BLaER1 (cell line): ENCODE results near the gene TARS3.
"Not testable (repeated sequence)": the region's sequence is repeated elsewhere in the genome, so short reads cannot be mapped to it uniquely, and the experiment has no call there.

ENCODE experiments used
- H3K27ac ChIP-seq: shearing (Covaris generic); formaldehyde crosslinking; 2 replicates; pipeline ENCODE4 v1.8.1; 2022
- H3K27me3 ChIP-seq: shearing (Covaris generic); formaldehyde crosslinking; 2 replicates; pipeline ENCODE4 v1.8.1; 2022
- H3K36me3 ChIP-seq: shearing (Covaris generic); formaldehyde crosslinking; 2 replicates; pipeline ENCODE4 v1.8.1; 2022
- H3K4me1 ChIP-seq: shearing (Covaris generic); formaldehyde crosslinking; 2 replicates; pipeline ENCODE4 v1.8.1; 2022
- H3K4me2 ChIP-seq: shearing (Covaris generic); formaldehyde crosslinking; 2 replicates; pipeline ENCODE4 v1.8.1; 2022
- H3K4me3 ChIP-seq: shearing (Covaris generic); formaldehyde crosslinking; 2 replicates; pipeline ENCODE4 v1.8.1; 2022
- H3K9ac ChIP-seq: shearing (Covaris generic); formaldehyde crosslinking; 2 replicates; pipeline ENCODE4 v1.8.1; 2022
- H3K9me3 ChIP-seq: shearing (Covaris generic); formaldehyde crosslinking; 2 replicates; pipeline ENCODE4 v1.8.1; 2022
- H4K20me1 ChIP-seq: shearing (Covaris generic); formaldehyde crosslinking; 2 replicates; pipeline ENCODE4 v1.8.1; 2022
- Cebpa-rat ChIP-seq: shearing (Covaris generic); IDR thresholded peaks from 2 replicates; pipeline ENCODE4 v1.8.1; 2022

Gene TARS3

GRCh38 chr15:101723874-101724674 is at the start of gene TARS3:
Gene TARS3, minus strand, starts transcription at chr15:101724473. Its CDS starts 86 bp downstream, at chr15:101724387.
- Histone ChIP-seq H3K4me3 (peak within 1 kb of the TSS; percentile 75), H3K9me3 (peaks cover 18% of the 10 kb centered on the region), H3K27me3 (no peaks in the 10 kb centered on the region), H3K27ac (peak within 1 kb of the TSS; percentile 89), H4K20me1 (peaks cover 21% of the 10 kb centered on the region; the same call in 1 of the 2 replicates), H3K9ac (peak within 1 kb of the TSS; percentile 81), H3K4me1 (peaks cover 20% of the 10 kb centered on the region), H3K36me3 (peaks cover 35% of the 10 kb centered on the region), H3K4me2 (peak within 1 kb of the TSS; percentile 81)
- TF ChIP-seq Cebpa-rat, result no peak

GRCh38 chr15:101773496-101774100 is 49.3 kb upstream of the TARS3 start:
- Histone ChIP-seq H3K4me2 (no peak overlapping the region), H3K9me3 (no peaks in the 10 kb centered on the region), H4K20me1 (no peaks in the 10 kb centered on the region), H3K9ac (no peak overlapping the region), H3K4me1 (no peaks in the 10 kb centered on the region), H3K4me3 (no peak overlapping the region), H3K27me3 (no peaks in the 10 kb centered on the region), H3K36me3 (no peaks in the 10 kb centered on the region), H3K27ac (no peak overlapping the region)
- TF ChIP-seq Cebpa-rat, result no peak

GRCh38 chr15:101772921-101773320 is 48.6 kb upstream of the TARS3 start:
- Histone ChIP-seq H3K4me2 (no peak overlapping the region), H3K27ac (no peak overlapping the region), H3K9me3 (no peaks in the 10 kb centered on the region), H3K4me1 (no peaks in the 10 kb centered on the region), H3K4me3 (no peak overlapping the region), H3K36me3 (no peaks in the 10 kb centered on the region), H3K27me3 (no peaks in the 10 kb centered on the region), H4K20me1 (no peaks in the 10 kb centered on the region), H3K9ac (no peak overlapping the region)
- no peak for TF ChIP-seq Cebpa-rat

- not testable (repeated sequence) for H4K20me1 ChIP-seq, H3K36me3 ChIP-seq, H3K9ac ChIP-seq, H3K27me3 ChIP-seq, H3K4me3 ChIP-seq, H3K4me2 ChIP-seq, H3K27ac ChIP-seq, H3K9me3 ChIP-seq, H3K4me1 ChIP-seq
Measured at GRCh38 chr15:101767083-101767640, 42.9 kb upstream of the TARS3 start.

DNA sequence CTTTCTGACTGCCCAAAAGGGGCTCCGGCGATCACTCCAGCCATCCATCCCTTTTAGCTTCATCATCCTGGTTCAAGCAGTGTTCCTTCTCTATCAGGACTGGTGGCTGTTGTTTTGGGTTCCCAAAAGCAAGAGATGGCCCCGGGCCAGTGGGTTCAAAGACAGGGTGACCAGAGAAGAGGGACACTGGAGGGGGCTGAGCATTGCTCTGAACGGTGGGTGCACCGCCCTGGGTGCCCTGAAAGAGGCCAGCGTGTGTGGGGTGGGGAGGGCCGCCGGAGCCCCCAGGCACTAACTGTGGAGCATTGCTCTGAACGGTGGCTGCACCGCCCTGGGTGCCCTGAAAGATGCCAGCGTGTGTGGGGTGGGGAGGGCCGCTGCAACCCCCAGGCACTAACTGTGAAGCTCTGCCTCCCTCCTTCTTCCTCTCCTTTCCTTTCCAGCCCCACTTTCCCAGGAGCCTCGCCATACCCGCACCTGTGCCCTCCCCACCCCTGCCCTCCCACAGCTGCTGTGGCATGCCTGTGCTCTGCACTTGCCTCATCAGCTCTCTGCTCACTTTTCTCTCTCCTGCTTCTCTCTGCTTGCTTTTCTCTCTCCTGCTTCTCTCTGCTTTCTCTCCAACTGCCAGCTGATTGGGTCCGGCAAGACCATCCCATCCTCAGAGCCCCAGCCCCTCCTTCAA is 41.6 kb upstream of the TARS3 start:
- no peaks in the 10 kb centered on the region for H3K4me1 ChIP-seq
- H3K9ac ChIP-seq, result no peak overlapping the region
- no peak for TF ChIP-seq Cebpa-rat
- no peaks in the 10 kb centered on the region for H4K20me1 ChIP-seq
- H3K27me3 ChIP-seq, result no peaks in the 10 kb centered on the region
- H3K9me3 ChIP-seq, result no peaks in the 10 kb centered on the region
- no peak overlapping the region for H3K4me3 ChIP-seq
- no peak overlapping the region for H3K4me2 ChIP-seq
- no peaks in the 10 kb centered on the region; the same call in 1 of the 2 replicates for H3K36me3 ChIP-seq
- no peak overlapping the region for H3K27ac ChIP-seq

GRCh38 chr15:101765340-101765671 is 41.0 kb upstream of the TARS3 start:
- not testable (repeated sequence) for H3K27ac ChIP-seq, H3K36me3 ChIP-seq, H3K4me1 ChIP-seq, H3K4me3 ChIP-seq, H3K4me2 ChIP-seq, H3K27me3 ChIP-seq, H4K20me1 ChIP-seq, H3K9ac ChIP-seq, H3K9me3 ChIP-seq

DNA sequence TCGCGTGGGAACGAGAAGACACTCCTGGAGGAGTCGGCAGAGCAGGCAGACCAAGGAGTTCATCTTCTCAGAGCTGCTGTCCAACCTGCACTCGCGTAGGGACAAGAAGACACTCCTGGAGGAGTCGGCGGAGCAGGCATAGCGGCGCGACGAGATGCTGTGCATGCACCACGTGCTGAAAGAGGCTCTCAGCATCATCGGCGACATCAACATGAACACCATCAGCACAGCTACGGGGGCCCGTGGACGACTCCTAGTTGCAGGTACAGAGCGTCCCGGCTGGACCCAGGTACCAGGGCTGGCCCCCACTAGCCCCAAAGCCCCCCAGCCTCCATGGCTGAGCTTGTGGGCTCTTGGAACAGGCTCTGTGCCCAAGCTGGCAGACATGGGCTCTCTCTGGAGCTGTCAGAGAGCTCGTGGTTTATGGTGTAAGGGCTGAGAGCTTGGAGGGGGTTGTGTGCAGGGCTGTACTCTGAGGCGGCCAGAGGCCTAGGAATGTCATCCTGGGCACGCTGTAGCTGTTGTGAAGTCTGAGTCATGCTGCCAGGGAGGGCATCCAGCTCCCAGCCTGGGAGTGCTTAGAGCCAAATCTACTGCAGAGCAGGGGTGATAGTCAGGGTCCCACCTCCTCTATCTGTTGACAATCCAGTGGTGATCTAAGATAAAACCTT is 40.5 kb upstream of the TARS3 start:
- not testable (repeated sequence) for H3K27me3 ChIP-seq, H3K4me1 ChIP-seq, H3K36me3 ChIP-seq, H4K20me1 ChIP-seq, H3K4me3 ChIP-seq, H3K27ac ChIP-seq, H3K9ac ChIP-seq, H3K4me2 ChIP-seq, H3K9me3 ChIP-seq

- H3K4me3 ChIP-seq, result peak overlapping the region; percentile 65
- not testable (repeated sequence) for H3K4me2 ChIP-seq, H3K4me1 ChIP-seq, H3K27ac ChIP-seq, H3K36me3 ChIP-seq, H3K9ac ChIP-seq, H3K9me3 ChIP-seq, H4K20me1 ChIP-seq, H3K27me3 ChIP-seq
Measured at GRCh38 chr15:101746716-101747082, 22.4 kb upstream of the TARS3 start.

DNA sequence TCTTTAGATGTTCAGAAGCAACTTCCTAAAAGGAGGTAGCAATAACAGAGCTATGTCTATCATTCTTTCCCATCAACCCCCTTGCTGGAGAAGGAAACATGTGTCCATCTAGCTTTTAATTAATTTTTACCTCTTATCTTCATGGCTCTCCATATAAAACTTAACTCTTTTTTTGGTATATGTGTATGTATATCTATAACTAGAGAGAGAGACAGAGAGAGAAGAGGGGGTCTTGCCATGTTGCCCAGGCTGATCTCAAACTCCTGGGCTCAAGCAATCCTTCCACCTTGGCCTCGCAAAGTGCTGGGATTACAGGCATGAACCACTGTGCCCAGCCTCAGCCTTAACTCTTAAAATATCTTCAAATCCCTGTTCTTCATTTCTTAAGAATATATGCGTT is 10.6 kb upstream of the TARS3 start:
- H3K27ac ChIP-seq, H3K4me2 ChIP-seq, H3K4me1 ChIP-seq, H3K9me3 ChIP-seq, H4K20me1 ChIP-seq, H3K36me3 ChIP-seq, H3K9ac ChIP-seq, H3K4me3 ChIP-seq, H3K27me3 ChIP-seq: not testable (repeated sequence)

GRCh38 chr15:101733545-101733944 is 9.3 kb upstream of the TARS3 start:
- Histone ChIP-seq H3K36me3 (0 out of 2 replicates have a peak, but pooled peaks cover 5% of the 10 kb centered on the region), H3K4me2 (no peak overlapping the region), H3K27ac (no peak overlapping the region), H3K27me3 (no peaks in the 10 kb centered on the region), H3K4me1 (no peaks in the 10 kb centered on the region), H3K4me3 (no peak overlapping the region), H3K9me3 (no peaks in the 10 kb centered on the region), H3K9ac (no peak overlapping the region), H4K20me1 (peaks cover 3% of the 10 kb centered on the region; the same call in 1 of the 2 replicates)
- TF ChIP-seq Cebpa-rat, result no peak
